K562 (cell line): ENCODE measurements around the gene C19orf67. TPM values are rescaled to one million over a fixed set of nuclear protein-coding genes. Genes with fewer than 3 reads are reported as not detected.
A peak's percentile ranks its signal among the peaks of the same experiment; 100 is the strongest.

Experiments
- ATAC-seq: fragments of 200-7000 bp; cut with Tn5 transposase; 3 replicates; pipeline ENCODE4 v1.9.1; 2020; ENCODE audit warnings: moderate library complexity
- BruUV-seq: library from RNA; stranded (reverse); fragments of 400-500 nt; replicated peaks from 2 replicates; lab custom pipeline; 2021; lab: Mats Ljungman, UMichigan
- CTCF ChIA-PET: fragments of 300-600 bp; formaldehyde crosslinking; extraction: SDS; loops from one replicate; lab custom pipeline; 2021; ENCODE audit warnings: low intra/inter-chr PET ratio; lab: Yijun Ruan, JAX
- POLR2A ChIA-PET: fragments of 300-600, 350-650 bp; sonication (Branson Sonifier 250); formaldehyde crosslinking; extraction: SDS; loops from one replicate; lab custom pipeline; 2021; ENCODE audit warnings: antibody characterized with exemption, inconsistent platforms; lab: Yijun Ruan, JAX
- DNase-seq, 4 experiments: peaks; one replicate each; pipeline versions ENCODE4 v3.0.0 to v3.0.0-alpha.2; 2011 to 2018; ENCODE audit warnings: low spot score in 3 of 4, mixed read lengths in 3 of 4; ENCODE audit errors: extremely low read depth in 1 of 4
- FAIRE-seq: peaks from 2 replicates; lab custom pipeline; 2011; peaks lifted over from hg19 to GRCh38; lab: Jason Lieb, UNC
- H2AFZ ChIP-seq: 2 replicates; pipeline ENCODE4 v1.6.0; 2011; ENCODE audit warnings: low read depth, low read length, control low read depth, inconsistent platforms
- H3K27ac ChIP-seq: fragments of 200-600 bp; 3 replicates; pipeline ENCODE4 v1.8.0; 2011; ENCODE audit warnings: low read depth, mild to moderate bottlenecking, control low read depth, inconsistent platforms, low read length, moderate library complexity, mixed read lengths; ENCODE audit errors: extremely low read depth
- H3K27me3 ChIP-seq, 2 experiments: fragments of 300-600 bp in 1 of 2; 2 replicates in 1 of 2; 3 replicates in 1 of 2; pipeline versions ENCODE4 v1.6.0 to v1.8.0; 2011; ENCODE audit warnings: inconsistent platforms in 2 of 2, low read length in 2 of 2, mild to moderate bottlenecking in 1 of 2, mixed read lengths in 1 of 2, moderate library complexity in 1 of 2; ENCODE audit not compliant: control insufficient read depth in 2 of 2, insufficient read depth in 2 of 2
- H3K36me3 ChIP-seq: fragments of 300-600 bp; 3 replicates; pipeline ENCODE4 v1.8.0; 2011; ENCODE audit warnings: mild to moderate bottlenecking, low read length, inconsistent platforms; ENCODE audit not compliant: control insufficient read depth, insufficient read depth
- H3K4me1 ChIP-seq, 2 experiments: fragments of 200-600 bp in 1 of 2; replicated peaks in 1 of 2; 2 replicates in 1 of 2; 3 replicates in 1 of 2; pipeline versions ENCODE4 v1.5.1 to v1.8.0; 2011; ENCODE audit warnings: inconsistent platforms in 2 of 2, low read length in 2 of 2, mild to moderate bottlenecking in 1 of 2, mixed read lengths in 1 of 2, moderate library complexity in 1 of 2; ENCODE audit not compliant: control insufficient read depth in 2 of 2, insufficient read depth in 2 of 2
- H3K4me2 ChIP-seq: 2 replicates; pipeline ENCODE4 v1.6.1; 2011; ENCODE audit warnings: low read length, control low read depth, inconsistent platforms, mixed read lengths; ENCODE audit not compliant: insufficient read depth
- H3K4me3 ChIP-seq: fragments of 200-600 bp; sonication (generic), shearing (Covaris generic); 2 replicates; pipeline ENCODE4 v1.5.1; 2016; ENCODE audit warnings: control low read depth, inconsistent platforms
- H3K79me2 ChIP-seq: fragments of 200-600 bp; 3 replicates; pipeline ENCODE4 v1.8.0; 2011; ENCODE audit warnings: low read length, inconsistent platforms; ENCODE audit not compliant: control insufficient read depth, insufficient read depth
- H3K9ac ChIP-seq, 2 experiments: 2 replicates each; pipeline versions ENCODE4 v1.6.0 to v1.6.1; 2011; ENCODE audit warnings: low read depth in 2 of 2, low read length in 2 of 2, control low read depth in 1 of 2, inconsistent platforms in 1 of 2, mild to moderate bottlenecking in 1 of 2, mixed read lengths in 1 of 2; ENCODE audit not compliant: insufficient read depth in 1 of 2
- H3K9me1 ChIP-seq: one replicate; pipeline ENCODE4 v1.6.0; 2011; ENCODE audit warnings: inconsistent platforms, mild to moderate bottlenecking, low read length, moderate library complexity; ENCODE audit not compliant: control insufficient read depth, insufficient read depth
- H3K9me3 ChIP-seq: replicated peaks from 2 replicates; pipeline ENCODE4 v1.5.1; 2011; ENCODE audit warnings: low read depth, low read length, inconsistent platforms; ENCODE audit not compliant: control insufficient read depth, insufficient read depth
- H4K20me1 ChIP-seq: replicated peaks from 2 replicates; pipeline ENCODE4 v1.6.1; 2011; ENCODE audit warnings: low read length, inconsistent platforms, mixed read lengths; ENCODE audit not compliant: control insufficient read depth, insufficient read depth
- CTBP1 ChIP-seq: fragments of 450-650 bp; IDR thresholded peaks from 2 replicates; pipeline ENCODE4 v1.6.1; 2016; ENCODE audit warnings: borderline replicate concordance
- FOXK2 ChIP-seq, 2 experiments: fragments of 450-650 bp; IDR thresholded peaks in 1 of 2; conservative IDR thresholded peaks in 1 of 2; 2 replicates each; pipeline ENCODE4 v1.6.1; 2016; ENCODE audit warnings: low read depth in 2 of 2, mild to moderate bottlenecking in 1 of 2
- GABPB1 ChIP-seq: sonication (generic); formaldehyde crosslinking; IDR thresholded peaks from 2 replicates; pipeline ENCODE4 v1.8.0; 2022; ENCODE audit warnings: mild to moderate bottlenecking, missing genetic modification reagents
- GTF2A2 ChIP-seq: IDR thresholded peaks from 2 replicates; pipeline ENCODE4 v1.6.1; 2016; ENCODE audit warnings: mild to moderate bottlenecking, missing genetic modification characterization, missing compliant biosample characterization
- HMG20B ChIP-seq: fragments of 250-450 bp; sonication (Bioruptor Pico); IDR thresholded peaks from 2 replicates; pipeline ENCODE4 v1.5.0; 2021; ENCODE audit warnings: mild to moderate bottlenecking
- JUN ChIP-seq, 2 experiments: sonication (generic) in 1 of 2; formaldehyde crosslinking in 1 of 2; IDR thresholded peaks; 2 replicates each; pipeline versions ENCODE4 v1.6.1 to v1.8.0; 2012 to 2022; ENCODE audit warnings: borderline replicate concordance in 2 of 2, mild to moderate bottlenecking in 2 of 2, improper control_type of control experiment in 1 of 2, low read depth in 1 of 2, low read length in 1 of 2, missing genetic modification reagents in 1 of 2
- KLF16 ChIP-seq: IDR thresholded peaks from 2 replicates; pipeline ENCODE4 v1.6.1; 2016; ENCODE audit warnings: antibody characterized with exemption
- MNT ChIP-seq, 2 experiments: fragments of 450-650 bp; conservative IDR thresholded peaks; 2 replicates each; pipeline ENCODE4 v1.6.1; 2017; ENCODE audit warnings: mild to moderate bottlenecking in 2 of 2, moderate library complexity in 2 of 2
- ZBTB17 ChIP-seq: fragments of 450-650 bp; formaldehyde crosslinking; IDR thresholded peaks from 2 replicates; pipeline ENCODE4 v1.4.0; 2020; ENCODE audit warnings: mild to moderate bottlenecking
- ZNF224 ChIP-seq: sonication (generic); formaldehyde crosslinking; IDR thresholded peaks from 2 replicates; pipeline ENCODE4 v1.8.0; 2022; ENCODE audit warnings: mild to moderate bottlenecking, missing genetic modification reagents
- ZNF551 ChIP-seq: fragments of 250-450 bp; sonication (Bioruptor Pico); IDR thresholded peaks from 2 replicates; pipeline ENCODE4 v1.5.0; 2021; ENCODE audit warnings: mild to moderate bottlenecking, moderate library complexity
- WGBS: fragments of 100-300 bp; shearing (Covaris generic); methylation state at CpG from one replicate; pipeline ENCODE4 v1.1.6; 2016; ENCODE audit warnings: low coverage, mixed read lengths; ENCODE audit not compliant: insufficient coverage; ENCODE audit errors: missing lambda C conversion rate; 5-methylcytosine and 5-hydroxymethylcytosine counted together
- in situ Hi-C: fragments of 300-500 bp; cut with MboI; formaldehyde crosslinking; loops from 4 replicates; pipeline ENCODE4 v1.15.0; 2018; ENCODE audit warnings: inconsistent platforms, mixed read lengths
- intact Hi-C: fragments of 100-400 bp; cut with micrococcal nuclease; formaldehyde crosslinking; loops from 2 replicates; pipeline ENCODE4 v1.14.2; 2022
- polyA plus RNA-seq, 8 experiments: library from polyadenylated mRNA; depleted of rRNA in 4 of 8; stranded (reverse) in 5 of 8; unstranded in 3 of 8; fragments of >200 nt; fragmentation: Nextera tagmentation in 2 of 8; fragmentation: Illumina TruSeq in 1 of 8; extraction: Ambion mirVana in 2 of 8; extraction: Trizol in 1 of 8; gene quantifications; 2 replicates each; pipeline versions ENCODE4 v1.2.1 to v1.2.3, GENCODE V29; 2011 to 2014; ENCODE audit warnings: inconsistent platforms in 1 of 8, missing spikeins in 1 of 8
- total RNA-seq, 7 experiments: library from RNA; depleted of rRNA in 6 of 7; stranded (reverse); fragments of >200 nt in 6 of 7; fragmentation: Illumina TruSeq in 2 of 7; extraction: Trizol in 2 of 7; gene quantifications; 2 replicates each; pipeline versions ENCODE4 v1.2.1 to v1.2.3, GENCODE V29; 2011 to 2021; ENCODE audit warnings: low replicate concordance in 1 of 7
- TF ChIP-seq, protein P1 (sequence below), 3 experiments: fragments of 200-800 bp in 1 of 3; fragments of 250-450 bp in 1 of 3; fragments of 450-650 bp in 1 of 3; sonication (Bioruptor Pico) in 1 of 3; sonication (Bioruptor generic) in 1 of 3; formaldehyde crosslinking in 1 of 3; IDR thresholded peaks; 2 replicates each; pipeline versions ENCODE4 v1.6.1 to v1.8.0; 2016 to 2022; ENCODE audit warnings: mild to moderate bottlenecking in 2 of 3, missing genetic modification characterization in 2 of 3, missing compliant biosample characterization in 1 of 3, moderate library complexity in 1 of 3
- TF ChIP-seq, protein P2 (sequence below), 3 experiments: fragments of 200-800 bp in 1 of 3; sonication (Bioruptor generic) in 1 of 3; sonication (generic) in 1 of 3; formaldehyde crosslinking in 1 of 3; IDR thresholded peaks; 2 replicates each; pipeline versions ENCODE4 v1.6.1 to v1.8.0; 2016 to 2022; ENCODE audit warnings: mild to moderate bottlenecking in 2 of 3, missing compliant biosample characterization in 2 of 3, missing genetic modification characterization in 2 of 3, missing genetic modification reagents in 1 of 3

The C19orf67 gene
- total and polyA plus RNA-seq, 9 of the 15 experiments (the other 6 are each of a cell fraction or from before 2014, with no cell fraction given), result 0.29 to 1.8 (median 0.51) TPM; not detected in 3

- WGBS, result 36% methylated on average over 18 of the region's 18 CpGs
- peak; percentile 95 for TF ChIP-seq KLF16
- TF ChIP-seq, protein P1, sequence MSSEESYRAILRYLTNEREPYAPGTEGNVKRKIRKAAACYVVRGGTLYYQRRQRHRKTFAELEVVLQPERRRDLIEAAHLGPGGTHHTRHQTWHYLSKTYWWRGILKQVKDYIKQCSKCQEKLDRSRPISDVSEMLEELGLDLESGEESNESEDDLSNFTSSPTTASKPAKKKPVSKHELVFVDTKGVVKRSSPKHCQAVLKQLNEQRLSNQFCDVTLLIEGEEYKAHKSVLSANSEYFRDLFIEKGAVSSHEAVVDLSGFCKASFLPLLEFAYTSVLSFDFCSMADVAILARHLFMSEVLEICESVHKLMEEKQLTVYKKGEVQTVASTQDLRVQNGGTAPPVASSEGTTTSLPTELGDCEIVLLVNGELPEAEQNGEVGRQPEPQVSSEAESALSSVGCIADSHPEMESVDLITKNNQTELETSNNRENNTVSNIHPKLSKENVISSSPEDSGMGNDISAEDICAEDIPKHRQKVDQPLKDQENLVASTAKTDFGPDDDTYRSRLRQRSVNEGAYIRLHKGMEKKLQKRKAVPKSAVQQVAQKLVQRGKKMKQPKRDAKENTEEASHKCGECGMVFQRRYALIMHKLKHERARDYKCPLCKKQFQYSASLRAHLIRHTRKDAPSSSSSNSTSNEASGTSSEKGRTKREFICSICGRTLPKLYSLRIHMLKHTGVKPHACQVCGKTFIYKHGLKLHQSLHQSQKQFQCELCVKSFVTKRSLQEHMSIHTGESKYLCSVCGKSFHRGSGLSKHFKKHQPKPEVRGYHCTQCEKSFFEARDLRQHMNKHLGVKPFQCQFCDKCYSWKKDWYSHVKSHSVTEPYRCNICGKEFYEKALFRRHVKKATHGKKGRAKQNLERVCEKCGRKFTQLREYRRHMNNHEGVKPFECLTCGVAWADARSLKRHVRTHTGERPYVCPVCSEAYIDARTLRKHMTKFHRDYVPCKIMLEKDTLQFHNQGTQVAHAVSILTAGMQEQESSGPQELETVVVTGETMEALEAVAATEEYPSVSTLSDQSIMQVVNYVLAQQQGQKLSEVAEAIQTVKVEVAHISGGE (CRISPR knock-in tag; IDR thresholded peaks at IDR 0.05), result peak in 1 of 3 experiments; percentile 43; a peak in 1 of 6 replicates
- TF ChIP-seq ZBTB17 (CRISPR knock-in tag), result peak; percentile 57; the same call in 1 of the 2 replicates
- peak; percentile 69; the same call in 1 of the 2 replicates for TF ChIP-seq CTBP1
- no peak for TF ChIP-seq ZNF551 (CRISPR knock-in tag)
- TF ChIP-seq ZNF224 (CRISPR knock-in tag), result no peak
- TF ChIP-seq, protein P2, sequence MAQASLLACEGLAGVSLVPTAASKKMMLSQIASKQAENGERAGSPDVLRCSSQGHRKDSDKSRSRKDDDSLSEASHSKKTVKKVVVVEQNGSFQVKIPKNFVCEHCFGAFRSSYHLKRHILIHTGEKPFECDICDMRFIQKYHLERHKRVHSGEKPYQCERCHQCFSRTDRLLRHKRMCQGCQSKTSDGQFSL (CRISPR knock-in tag; IDR thresholded peaks at IDR 0.05), result peak; percentile 76; the same call in 1 of the 2 replicates
- TF ChIP-seq, protein P2 (tag; IDR thresholded peaks at IDR 0.05), result no peak
- no peak for TF ChIP-seq HMG20B (CRISPR knock-in tag)
- TF ChIP-seq MNT (conservative IDR thresholded peaks at IDR 0.05), result peak in 1 of 2 experiments; percentile 43; a peak in 1 of 4 replicates
- TF ChIP-seq FOXK2 (conservative IDR thresholded peaks at IDR 0.05 in 1 of 2, IDR thresholded peaks at IDR 0.05 in 1 of 2; ENCODE audit: low read depth in 2 of 2), result 0 out of 4 replicates have a peak, but pooled peaks have one; percentile 17 to 19
- TF ChIP-seq GABPB1, result peak; percentile 27; the same call in 1 of the 2 replicates
- no peak for TF ChIP-seq GTF2A2 (tag)
- TF ChIP-seq JUN (IDR thresholded peaks at IDR 0.05; ENCODE audit: borderline replicate concordance, low read depth, low read length), result peak; percentile 84
- 0 out of 2 replicates have a peak, but pooled peaks have one; percentile 50 for TF ChIP-seq JUN (CRISPR knock-in tag; IDR thresholded peaks at IDR 0.05; ENCODE audit: borderline replicate concordance)
Measured at GRCh38 chr19:14113762-14114414, 28.3 kb upstream of the C19orf67 start.

More at GRCh38 chr19:14113762-14114414, 28.3 kb upstream of the C19orf67 start:
- peak; percentile 94 for FAIRE-seq
- Histone ChIP-seq H3K9ac (peak overlapping the region; percentile 31 to 62; a peak in 3 of 4 replicates), H3K4me3 (peak overlapping the region; percentile 41), H3K4me2 (peak overlapping the region; percentile 75), H3K79me2 (peaks cover 24% of the 10 kb centered on the region), H3K36me3 (peaks cover under 1% of the 10 kb centered on the region; the same call in 2 of the 3 replicates), H3K27ac (no peak overlapping the region), H4K20me1 (no peaks in the 10 kb centered on the region), H3K9me3 (no peaks in the 10 kb centered on the region), H3K9me1 (peaks cover 4% of the 10 kb centered on the region), H2AFZ (peak overlapping the region; percentile 44; the same call in 1 of the 2 replicates), H3K27me3 (no peaks in the 10 kb centered on the region), H3K4me1 (peaks cover 38 to 56% of the 10 kb centered on the region in 2 experiments; a peak in 4 of 5 replicates)
- intact Hi-C loops, result no loop called here
- peak; percentile 77 to 91 (median 82) for DNase-seq
- POLR2A ChIA-PET, result interaction anchor here (0.6 to 2.0 kb wide), 6 partner anchors 21 to 1286 kb away, joined by 3 to 5 read pairs (median 4); partner anchors contain the start of gene ASF1B
- peak; percentile 48 for ATAC-seq
- BruUV-seq, result no TSS peak
- in situ Hi-C loops, result no loop called here
- CTCF ChIA-PET, result interaction anchor here (2.8 kb wide), 1 partner anchor 234 kb away, joined by 12 read pairs; no protein-coding TSS in a partner anchor
